Measurements from ENCODE around the gene PRR20B.
"Not testable (repeated sequence)": the region's sequence is repeated elsewhere in the genome, so short reads cannot be mapped to it uniquely, and the experiment has no call there.

The PRR20B gene

GRCh38 chr13:57147188-57147587 is at the start of gene PRR20B:
Gene PRR20B, plus strand, starts transcription at chr13:57147488. Its CDS starts 387 bp downstream, at chr13:57147875.
- not testable (repeated sequence) for DNase-seq

- no peak for DNase-seq
Observed at GRCh38 chr13:57114945-57115344, 32.3 kb upstream of the PRR20B start.

GRCh38 chr13:57123681-57124080 is 23.6 kb upstream of the PRR20B start:
- no peak for DNase-seq

- no peak for DNase-seq
Observed at GRCh38 chr13:57128909-57129308, 18.4 kb upstream of the PRR20B start.

- DNase-seq: no peak
Observed at GRCh38 chr13:57136093-57136492, 11.2 kb upstream of the PRR20B start.

- no peak for DNase-seq
Observed at GRCh38 chr13:57137585-57137984, 9.7 kb upstream of the PRR20B start.

GRCh38 chr13:57138988-57139387 is 8.3 kb upstream of the PRR20B start:
- no peak for DNase-seq

GRCh38 chr13:57139781-57140180 is 7.5 kb upstream of the PRR20B start:
- not testable (repeated sequence) for DNase-seq

GRCh38 chr13:57140235-57140968 is 6.9 kb upstream of the PRR20B start, which contains the start of gene PRR20A:
Gene PRR20A, plus strand, starts transcription at chr13:57140918. Its CDS starts 387 bp downstream, at chr13:57141305.
- DNase-seq: not testable (repeated sequence)

GRCh38 chr13:57148106-57148505 is 818 bp downstream of the PRR20B start:
- not testable (repeated sequence) for DNase-seq

GRCh38 chr13:57153761-57154160 is 6.5 kb downstream of the PRR20B start, which contains the start of gene PRR20C:
Gene PRR20C, plus strand, starts transcription at chr13:57154061. Its CDS starts 387 bp downstream, at chr13:57154448.
- not testable (repeated sequence) for DNase-seq

GRCh38 chr13:57160332-57160731 is 13.0 kb downstream of the PRR20B start, which contains the start of gene PRR20D:
Gene PRR20D, plus strand, starts transcription at chr13:57160632. Its CDS starts 387 bp downstream, at chr13:57161019.
- DNase-seq: not testable (repeated sequence)

- not testable (repeated sequence) for DNase-seq
Observed at GRCh38 chr13:57166897-57167296, 19.6 kb downstream of the PRR20B start, which contains the start of gene PRR20E. Gene PRR20E, plus strand, starts transcription at chr13:57167197. Its CDS starts 387 bp downstream, at chr13:57167584.

GRCh38 chr13:57191667-57192066 is 44.4 kb downstream of the PRR20B start:
- no peak for DNase-seq
